H54 (cell line): Measurements from ENCODE around the gene RALGPS1.
A peak's percentile ranks its signal among the peaks of the same experiment; 100 is the strongest.

Experiments
- DNase-seq: peaks from one replicate; pipeline ENCODE4 v3.0.0; 2011; ENCODE audit warnings: low spot score, mixed read lengths; ENCODE audit not compliant: insufficient read length
- FAIRE-seq: peaks from 3 replicates; lab custom pipeline; 2011; peaks lifted over from hg19 to GRCh38; lab: Jason Lieb, UNC
- POLR2A ChIP-seq: IDR thresholded peaks from 2 replicates; pipeline ENCODE4 v1.6.1; 2011; ENCODE audit warnings: low read depth, mild to moderate bottlenecking, low read length

RALGPS1 gene

GRCh38 chr9:127131871-127132270, 217.3 kb downstream of the RALGPS1 start:
- FAIRE-seq, result peak; percentile 93
- no peak for TF ChIP-seq POLR2A
- peak; percentile 83 for DNase-seq

DNA sequence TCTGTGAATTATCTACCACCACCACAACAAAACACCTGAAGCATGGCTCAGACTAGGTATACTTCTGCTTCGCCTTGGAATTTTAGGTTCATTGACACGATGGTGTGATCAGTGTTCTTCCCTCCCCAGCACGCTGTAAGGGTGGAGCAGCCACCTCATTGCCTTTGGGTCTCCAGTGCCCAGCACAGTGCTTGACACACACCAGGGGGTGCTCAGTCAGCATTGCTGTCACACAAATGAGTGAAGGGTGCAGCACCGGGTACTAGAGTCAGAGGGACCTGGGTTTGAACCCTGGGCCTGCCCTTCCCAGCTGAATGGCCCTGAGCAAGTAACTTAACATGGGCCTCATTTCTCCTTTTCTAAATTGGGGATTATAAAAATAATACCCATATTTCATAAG, 217.8 kb downstream of the RALGPS1 start:
- FAIRE-seq, result no peak

DNA sequence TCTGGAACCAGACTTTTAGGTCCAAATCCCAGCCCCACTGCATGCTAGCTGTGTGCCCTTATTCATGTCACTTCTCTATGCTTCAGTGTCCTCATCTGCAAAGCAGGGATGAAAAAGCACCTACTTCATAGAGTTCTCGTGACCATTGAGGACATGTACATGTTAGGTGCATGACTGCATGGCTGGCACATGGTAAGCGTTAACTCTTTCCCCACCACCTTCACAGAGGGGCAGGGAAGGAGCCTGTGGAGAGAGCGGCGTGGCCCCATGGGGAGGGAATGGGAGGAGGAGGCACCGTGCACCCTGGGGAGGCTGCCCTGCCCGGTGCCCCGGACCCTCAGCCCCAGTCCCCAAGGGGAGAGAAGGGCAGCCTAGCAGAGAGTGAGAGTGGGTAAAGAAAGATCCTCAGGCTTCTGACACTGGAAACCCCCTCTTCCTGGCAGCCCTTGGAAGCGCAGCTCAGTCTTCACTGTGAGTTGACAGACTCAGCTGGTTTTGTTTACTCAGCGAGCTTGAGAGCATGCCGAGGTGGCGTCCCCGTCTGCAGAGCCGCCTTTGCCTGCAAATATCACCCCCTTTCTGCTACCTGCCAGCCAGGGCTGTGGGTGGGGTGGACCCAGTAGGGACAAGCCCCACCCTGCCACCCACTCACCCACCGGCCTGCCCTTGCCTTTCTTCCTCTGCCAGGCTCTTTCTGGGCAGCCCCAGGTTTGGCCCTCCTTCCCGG, 218.5 kb downstream of the RALGPS1 start:
- DNase-seq (no peak), FAIRE-seq (no peak)

More for the DNA sequence above, 217.8 kb downstream of the RALGPS1 start:
- no peak for TF ChIP-seq POLR2A
- no peak for DNase-seq

GRCh38 chr9:127133739-127134167, 219.2 kb downstream of the RALGPS1 start:
- TF ChIP-seq POLR2A, result no peak

More for the DNA sequence above, 218.5 kb downstream of the RALGPS1 start:
- TF ChIP-seq POLR2A, result no peak

DNA sequence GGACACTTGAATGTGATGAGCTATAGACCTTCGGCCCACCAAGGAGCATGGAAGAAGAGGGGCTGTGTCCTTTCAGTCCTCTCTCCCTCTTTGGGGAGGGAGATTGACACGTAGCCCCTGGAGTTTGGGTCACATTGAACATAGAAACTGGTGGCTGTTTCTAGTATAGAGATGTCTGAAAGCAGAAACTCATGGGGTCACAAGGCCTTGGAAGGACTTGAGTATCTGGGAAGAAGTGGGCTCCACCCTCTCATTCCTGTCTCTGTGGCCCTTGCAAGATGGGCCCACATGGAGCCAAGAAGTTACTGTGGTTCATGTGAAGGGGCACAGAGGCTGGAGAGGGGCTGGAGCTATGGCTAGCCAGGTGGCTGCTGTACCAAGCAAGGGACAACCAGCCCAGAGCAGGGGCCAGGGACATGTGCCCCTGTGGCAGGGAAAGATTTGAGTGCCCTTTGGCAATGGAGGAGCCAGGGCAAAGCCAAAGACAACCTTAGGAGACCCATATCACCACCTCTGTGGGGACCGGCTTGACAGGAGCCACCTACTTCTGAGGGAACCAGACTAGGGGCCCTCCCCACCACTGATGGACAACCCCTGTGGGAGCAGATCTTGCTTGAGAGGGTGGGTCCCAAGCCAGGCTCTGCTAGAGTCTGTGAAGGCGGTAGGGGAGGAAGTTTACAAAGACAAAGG, 220.6 kb downstream of the RALGPS1 start:
- DNase-seq, result no peak
- no peak for TF ChIP-seq POLR2A
- no peak for FAIRE-seq

More at GRCh38 chr9:127133739-127134167, 219.2 kb downstream of the RALGPS1 start:
- no peak for FAIRE-seq
- peak; percentile 67 for DNase-seq

DNA sequence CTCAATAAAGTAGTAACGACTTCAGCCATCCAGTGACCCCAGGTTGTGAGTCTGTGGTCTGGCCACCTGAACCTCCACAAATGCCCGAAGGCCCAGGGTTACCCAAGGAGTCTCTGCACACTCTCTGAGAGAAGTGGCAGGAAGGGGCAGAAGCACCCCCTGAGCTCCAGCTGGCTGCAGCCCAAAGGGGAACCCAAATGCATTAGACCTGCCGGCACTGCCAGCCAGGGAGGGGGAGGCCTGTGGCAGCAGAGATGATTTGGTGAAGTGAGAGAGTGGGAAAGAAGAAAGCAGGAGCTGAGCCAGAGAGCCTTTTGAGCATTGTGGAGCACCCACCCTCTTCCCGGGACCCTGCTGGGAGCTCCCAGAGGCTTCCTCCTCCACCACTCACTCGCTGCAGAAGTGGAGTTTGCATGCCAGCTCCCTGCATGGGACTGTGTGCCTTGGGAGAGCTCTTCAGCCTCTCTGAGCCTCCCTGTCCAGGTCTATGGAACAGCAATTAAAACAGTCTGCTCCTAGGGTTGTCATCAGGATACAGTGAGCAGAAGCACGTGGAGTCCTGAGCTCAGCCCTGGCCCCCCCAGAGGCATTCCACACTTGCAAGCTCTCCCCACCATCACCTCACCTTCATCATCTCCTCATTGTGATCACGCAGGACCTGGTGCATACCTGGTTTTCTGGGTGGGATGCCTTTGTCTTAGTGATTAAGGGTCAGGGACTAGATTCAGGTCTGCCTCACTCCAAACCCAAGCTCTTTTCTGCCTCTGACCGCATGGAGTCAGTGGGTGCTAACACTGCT, 221.7 kb downstream of the RALGPS1 start:
- no peak for FAIRE-seq
- TF ChIP-seq POLR2A, result no peak

DNA sequence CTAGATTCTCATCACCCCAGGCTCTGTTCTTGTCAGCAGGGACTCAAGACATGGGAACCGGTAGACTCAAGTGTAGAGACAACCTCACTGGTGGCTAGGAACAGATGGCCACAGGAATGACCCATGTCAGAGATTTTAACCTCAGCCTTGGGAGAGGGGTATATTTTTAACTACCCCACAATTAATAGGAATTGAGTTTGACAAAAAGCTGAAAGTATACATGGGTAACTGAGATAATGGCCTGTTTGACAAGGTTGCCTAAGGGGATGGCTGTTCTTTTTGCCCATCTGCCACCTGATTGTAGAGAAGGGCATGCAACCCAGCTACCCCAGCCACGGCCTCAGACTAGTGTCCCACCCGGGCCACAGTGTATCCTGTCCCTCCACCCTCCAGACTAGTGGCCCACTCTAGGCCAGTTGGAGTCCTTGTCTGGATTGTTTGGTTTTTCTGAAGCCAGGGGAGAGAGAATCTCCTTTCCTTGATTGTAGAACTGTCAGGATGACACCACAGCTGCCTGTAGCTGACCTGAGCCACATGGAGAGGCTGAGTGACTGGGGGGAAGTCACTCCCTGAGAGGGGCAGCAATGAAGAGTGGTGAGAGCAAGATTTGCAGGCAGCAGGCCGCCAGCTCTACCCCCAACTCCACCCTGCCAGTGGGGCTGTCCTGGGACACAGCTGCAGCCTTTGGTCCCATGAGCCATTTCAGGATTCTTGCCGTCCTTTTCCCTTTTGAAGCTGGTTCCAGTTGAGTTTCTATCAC, 222.5 kb downstream of the RALGPS1 start:
- FAIRE-seq (no peak), DNase-seq (no peak)

More for the DNA sequence above, 221.7 kb downstream of the RALGPS1 start:
- DNase-seq, result no peak

DNA sequence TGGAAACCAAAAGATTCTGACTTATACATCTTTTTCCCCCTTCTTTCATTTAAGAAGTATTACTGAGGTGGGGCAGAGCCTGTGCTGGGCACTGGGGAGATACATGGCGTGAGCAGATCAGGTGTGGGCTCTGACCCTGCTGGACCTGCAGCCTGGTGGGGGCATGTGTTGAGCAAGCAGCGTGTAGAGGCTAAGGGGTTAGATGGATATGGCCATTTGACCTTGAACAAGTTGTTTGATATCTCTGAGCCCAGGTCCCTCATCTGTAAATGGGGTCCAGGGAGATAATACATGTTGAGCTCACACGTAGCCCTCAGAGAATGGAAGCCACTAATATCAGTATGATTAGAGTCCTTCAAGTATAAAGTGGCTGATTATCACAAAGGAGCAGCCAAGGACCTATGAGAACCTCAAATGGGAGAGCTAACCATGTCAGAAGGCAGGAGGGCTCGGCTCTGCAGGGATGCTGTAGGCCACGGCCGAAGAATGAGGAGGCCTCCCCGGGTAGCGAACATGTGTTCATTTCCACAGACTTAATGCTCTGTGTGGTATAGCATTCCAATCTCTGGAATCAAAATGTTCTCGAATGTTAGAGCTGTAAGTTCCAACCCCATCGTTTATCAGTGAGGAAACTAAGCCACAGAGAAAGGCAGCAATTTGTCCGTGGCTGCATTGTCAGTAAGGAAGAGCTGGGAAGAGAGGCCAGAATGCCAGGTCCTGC, 223.2 kb downstream of the RALGPS1 start:
- no peak for DNase-seq
- no peak for FAIRE-seq
- TF ChIP-seq POLR2A, result no peak

More for the DNA sequence above, 222.5 kb downstream of the RALGPS1 start:
- no peak for TF ChIP-seq POLR2A

- DNase-seq (no peak), FAIRE-seq (no peak)
- TF ChIP-seq POLR2A, result no peak
Observed at GRCh38 chr9:127138444-127138843, 223.9 kb downstream of the RALGPS1 start.

DNA sequence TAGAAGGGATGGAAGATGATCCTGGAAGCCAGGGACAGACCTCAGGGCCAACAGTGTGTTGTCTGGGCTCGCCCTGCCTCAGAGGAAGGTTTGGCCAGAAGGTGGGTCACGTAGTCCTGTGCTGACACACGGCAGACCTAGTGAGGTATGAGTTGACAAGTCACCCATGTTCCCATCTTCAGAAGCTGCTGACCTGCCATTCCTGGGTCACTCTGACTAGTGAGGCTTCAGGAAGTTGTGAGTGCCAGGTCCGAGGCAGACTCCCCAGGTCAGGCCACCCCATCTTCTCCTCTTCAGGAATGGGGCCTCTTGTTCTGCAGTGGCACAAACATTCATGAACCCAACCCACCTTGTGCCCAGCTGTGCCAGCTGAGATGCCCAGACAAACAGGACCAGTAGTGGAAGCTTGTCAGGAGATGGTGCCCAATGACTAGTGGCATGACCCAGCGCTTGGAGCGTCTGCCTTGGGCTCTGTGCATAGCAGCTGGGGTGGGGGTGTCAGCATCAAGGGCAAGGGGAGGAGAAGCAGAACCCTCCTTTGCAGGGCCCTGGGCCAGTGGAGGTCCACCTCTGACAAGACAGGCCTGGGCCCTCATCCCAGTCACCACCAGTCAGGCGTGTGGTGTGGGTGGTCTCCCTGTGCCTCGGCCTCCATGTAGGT, 224.6 kb downstream of the RALGPS1 start:
- no peak for DNase-seq
- no peak for FAIRE-seq
- TF ChIP-seq POLR2A, result no peak

- DNase-seq (no peak), FAIRE-seq (no peak)
- no peak for TF ChIP-seq POLR2A
Observed at GRCh38 chr9:127139775-127140174, 225.2 kb downstream of the RALGPS1 start.

DNA sequence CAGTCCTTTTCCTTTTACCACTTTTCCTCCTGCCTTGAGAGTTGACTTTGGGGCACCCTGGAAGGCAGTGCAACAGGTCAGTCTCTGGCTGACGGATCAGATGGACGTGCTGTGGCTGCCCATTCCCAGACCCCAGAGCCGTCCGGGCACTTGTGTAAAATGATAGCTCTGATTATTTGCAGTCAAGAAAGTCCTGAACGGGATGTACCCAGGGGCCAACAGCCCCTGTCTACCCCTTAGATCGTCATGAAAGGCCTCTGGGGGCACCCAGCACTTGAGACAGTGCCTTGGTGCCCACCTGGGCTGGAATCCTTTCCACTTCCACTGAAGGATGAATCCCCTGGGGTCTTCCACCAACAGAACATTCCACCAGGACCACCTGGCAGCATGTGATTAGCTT, 225.6 kb downstream of the RALGPS1 start:
- FAIRE-seq, result no peak
- DNase-seq, result no peak
- no peak for TF ChIP-seq POLR2A
